Frontal cortex (tissue), 4 donors: Measurements from ENCODE around the gene ERN1. TPM values are rescaled to one million over a fixed set of nuclear protein-coding genes. Genes with fewer than 3 reads are reported as not detected.
"Not testable (repeated sequence)": the region's sequence is repeated elsewhere in the genome, so short reads cannot be mapped to it uniquely, and the experiment has no call there.

Experiments used
- DNase-seq, 2 donors: peaks; one replicate each; pipeline ENCODE4 v3.0.0; 2012; ENCODE audit warnings: low spot score in 2 of 2
- FAIRE-seq: peaks from 2 replicates; lab custom pipeline; 2012; peaks lifted over from hg19 to GRCh38; lab: Jason Lieb, UNC
- total RNA-seq: library from RNA; depleted of rRNA; stranded (reverse); fragments of >200 nt; gene quantifications from one replicate; pipeline ENCODE4 v1.2.3, GENCODE V29; 2014
- donor health status: control.
- donor health status: control.
- donor health status: control.

The ERN1 gene
- total RNA-seq, 1 donor from 2014 or later: 3.7 TPM

GRCh38 chr17:64145751-64146417, 15.9 kb upstream of the ERN1 start:
- DNase-seq (peak; percentile 91 to 96), FAIRE-seq (peak; percentile 13)

- no peak for DNase-seq
- FAIRE-seq: no peak
These were observed 15.4 kb upstream of the ERN1 start for GRCh38 chr17:64145375-64145750.

GRCh38 chr17:64139542-64139941, 9.6 kb upstream of the ERN1 start:
- DNase-seq (no peak), FAIRE-seq (no peak)

- DNase-seq (no peak), FAIRE-seq (no peak)
These were observed 8.5 kb upstream of the ERN1 start for GRCh38 chr17:64138441-64138840.

GRCh38 chr17:64135000-64135399, 5.1 kb upstream of the ERN1 start:
- no peak for DNase-seq
- no peak for FAIRE-seq

GRCh38 chr17:64134216-64134970, 4.4 kb upstream of the ERN1 start:
- FAIRE-seq: no peak
- DNase-seq: no peak

- FAIRE-seq: no peak
These were observed 3.7 kb upstream of the ERN1 start for GRCh38 chr17:64133546-64134215.

GRCh38 chr17:64131606-64132270, 1.8 kb upstream of the ERN1 start:
- DNase-seq (no peak), FAIRE-seq (no peak)

More at GRCh38 chr17:64133546-64134215, 3.7 kb upstream of the ERN1 start:
- DNase-seq: peak; percentile 47 to 56

GRCh38 chr17:64130559-64131001, 636 bp upstream of the ERN1 start:
- FAIRE-seq (no peak), DNase-seq (peak in 1 of 2 donors; percentile 32)

GRCh38 chr17:64129515-64129764, 504 bp downstream of the ERN1 start:
- FAIRE-seq: no peak
- DNase-seq: no peak

GRCh38 chr17:64128787-64129514, 993 bp downstream of the ERN1 start:
- no peak for DNase-seq
- no peak for FAIRE-seq

- DNase-seq: no peak
- FAIRE-seq: no peak
These were observed 3.0 kb downstream of the ERN1 start for GRCh38 chr17:64126918-64127317.

- FAIRE-seq (no peak), DNase-seq (no peak)
These were observed 4.0 kb downstream of the ERN1 start for GRCh38 chr17:64125937-64126336.

GRCh38 chr17:64124609-64125008, 5.3 kb downstream of the ERN1 start:
- no peak for FAIRE-seq
- DNase-seq: no peak

GRCh38 chr17:64123114-64123513, 6.8 kb downstream of the ERN1 start:
- DNase-seq (no peak), FAIRE-seq (no peak)

- not testable (repeated sequence) for FAIRE-seq, DNase-seq
These were observed 8.8 kb downstream of the ERN1 start for GRCh38 chr17:64120972-64121786.

- FAIRE-seq (no peak), DNase-seq (no peak)
These were observed 9.7 kb downstream of the ERN1 start for GRCh38 chr17:64120159-64120810.
